ENCODE results near the gene MUL1. TPM values are rescaled to one million over a fixed set of nuclear protein-coding genes. Genes with fewer than 3 reads are reported as not detected.

The MUL1 gene
- total and polyA plus RNA-seq, 9 of the 15 experiments (the other 6 are each of a cell fraction or from before 2014, with no cell fraction given): 10.4 to 32.9 (median 19.3) TPM

- peak; percentile 18 for TF ChIP-seq TAF1 (IDR thresholded peaks at IDR 0.05; ENCODE audit: control insufficient read depth, extremely low read depth, insufficient read depth, low read length, severe bottlenecking)
- no peak for TF ChIP-seq ZNF134 (CRISPR knock-in tag; conservative IDR thresholded peaks at IDR 0.05)
- no peak for TF ChIP-seq CEBPG (CRISPR knock-in tag; IDR thresholded peaks at IDR 0.05)
- no peak for TF ChIP-seq CEBPG (tag; conservative IDR thresholded peaks at IDR 0.05 in 1 of 2, IDR thresholded peaks at IDR 0.05 in 1 of 2)
- TF ChIP-seq ZNF232 (CRISPR knock-in tag; IDR thresholded peaks at IDR 0.05): no peak
- no peak for TF ChIP-seq RCOR1 (IDR thresholded peaks at IDR 0.05; ENCODE audit: borderline replicate concordance in 1 of 2, low read depth in 2 of 2, low read length in 2 of 2)
- no peak for TF ChIP-seq ZFP91 (CRISPR knock-in tag; IDR thresholded peaks at IDR 0.05)
- TF ChIP-seq, protein P1, sequence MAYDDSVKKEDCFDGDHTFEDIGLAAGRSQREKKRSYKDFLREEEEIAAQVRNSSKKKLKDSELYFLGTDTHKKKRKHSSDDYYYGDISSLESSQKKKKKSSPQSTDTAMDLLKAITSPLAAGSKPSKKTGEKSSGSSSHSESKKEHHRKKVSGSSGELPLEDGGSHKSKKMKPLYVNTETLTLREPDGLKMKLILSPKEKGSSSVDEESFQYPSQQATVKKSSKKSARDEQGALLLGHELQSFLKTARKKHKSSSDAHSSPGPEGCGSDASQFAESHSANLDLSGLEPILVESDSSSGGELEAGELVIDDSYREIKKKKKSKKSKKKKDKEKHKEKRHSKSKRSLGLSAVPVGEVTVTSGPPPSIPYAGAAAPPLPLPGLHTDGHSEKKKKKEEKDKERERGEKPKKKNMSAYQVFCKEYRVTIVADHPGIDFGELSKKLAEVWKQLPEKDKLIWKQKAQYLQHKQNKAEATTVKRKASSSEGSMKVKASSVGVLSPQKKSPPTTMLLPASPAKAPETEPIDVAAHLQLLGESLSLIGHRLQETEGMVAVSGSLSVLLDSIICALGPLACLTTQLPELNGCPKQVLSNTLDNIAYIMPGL (CRISPR knock-in tag; IDR thresholded peaks at IDR 0.05): no peak
- no peak for TF ChIP-seq NCOA6 (IDR thresholded peaks at IDR 0.05)
- TF ChIP-seq RNF2 (IDR thresholded peaks at IDR 0.05): 0 out of 2 replicates have a peak, but pooled peaks have one; percentile 24
- no peak for TF ChIP-seq CCNT2 (IDR thresholded peaks at IDR 0.05; ENCODE audit: borderline replicate concordance, extremely low read depth, insufficient read length, low read depth, low read length)
- TF ChIP-seq, protein P2, sequence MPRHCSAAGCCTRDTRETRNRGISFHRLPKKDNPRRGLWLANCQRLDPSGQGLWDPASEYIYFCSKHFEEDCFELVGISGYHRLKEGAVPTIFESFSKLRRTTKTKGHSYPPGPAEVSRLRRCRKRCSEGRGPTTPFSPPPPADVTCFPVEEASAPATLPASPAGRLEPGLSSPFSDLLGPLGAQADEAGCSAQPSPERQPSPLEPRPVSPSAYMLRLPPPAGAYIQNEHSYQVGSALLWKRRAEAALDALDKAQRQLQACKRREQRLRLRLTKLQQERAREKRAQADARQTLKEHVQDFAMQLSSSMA (CRISPR knock-in tag; IDR thresholded peaks at IDR 0.05): no peak
- TF ChIP-seq BRD9 (IDR thresholded peaks at IDR 0.05; ENCODE audit: low read depth, partially characterized antibody): no peak
- no peak for TF ChIP-seq THRB (CRISPR knock-in tag; conservative IDR thresholded peaks at IDR 0.05)
- TF ChIP-seq, protein P3, sequence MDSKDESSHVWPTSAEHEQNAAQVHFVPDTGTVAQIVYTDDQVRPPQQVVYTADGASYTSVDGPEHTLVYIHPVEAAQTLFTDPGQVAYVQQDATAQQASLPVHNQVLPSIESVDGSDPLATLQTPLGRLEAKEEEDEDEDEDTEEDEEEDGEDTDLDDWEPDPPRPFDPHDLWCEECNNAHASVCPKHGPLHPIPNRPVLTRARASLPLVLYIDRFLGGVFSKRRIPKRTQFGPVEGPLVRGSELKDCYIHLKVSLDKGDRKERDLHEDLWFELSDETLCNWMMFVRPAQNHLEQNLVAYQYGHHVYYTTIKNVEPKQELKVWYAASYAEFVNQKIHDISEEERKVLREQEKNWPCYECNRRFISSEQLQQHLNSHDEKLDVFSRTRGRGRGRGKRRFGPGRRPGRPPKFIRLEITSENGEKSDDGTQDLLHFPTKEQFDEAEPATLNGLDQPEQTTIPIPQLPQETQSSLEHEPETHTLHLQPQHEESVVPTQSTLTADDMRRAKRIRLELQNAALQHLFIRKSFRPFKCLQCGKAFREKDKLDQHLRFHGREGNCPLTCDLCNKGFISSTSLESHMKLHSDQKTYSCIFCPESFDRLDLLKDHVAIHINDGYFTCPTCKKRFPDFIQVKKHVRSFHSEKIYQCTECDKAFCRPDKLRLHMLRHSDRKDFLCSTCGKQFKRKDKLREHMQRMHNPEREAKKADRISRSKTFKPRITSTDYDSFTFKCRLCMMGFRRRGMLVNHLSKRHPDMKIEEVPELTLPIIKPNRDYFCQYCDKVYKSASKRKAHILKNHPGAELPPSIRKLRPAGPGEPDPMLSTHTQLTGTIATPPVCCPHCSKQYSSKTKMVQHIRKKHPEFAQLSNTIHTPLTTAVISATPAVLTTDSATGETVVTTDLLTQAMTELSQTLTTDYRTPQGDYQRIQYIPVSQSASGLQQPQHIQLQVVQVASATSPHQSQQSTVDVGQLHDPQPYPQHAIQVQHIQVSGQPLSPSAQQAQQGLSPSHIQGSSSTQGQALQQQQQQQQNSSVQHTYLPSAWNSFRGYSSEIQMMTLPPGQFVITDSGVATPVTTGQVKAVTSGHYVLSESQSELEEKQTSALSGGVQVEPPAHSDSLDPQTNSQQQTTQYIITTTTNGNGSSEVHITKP (IDR thresholded peaks at IDR 0.05; ENCODE audit: partially characterized antibody): no peak
- no peak for TF ChIP-seq ZNF695 (CRISPR knock-in tag; IDR thresholded peaks at IDR 0.05)
Measured at GRCh38 chr1:20486457-20487235, 21.3 kb downstream of the MUL1 start (continued).
